ENCODE results near the gene DHX38. TPM values are rescaled to one million over a fixed set of nuclear protein-coding genes. Genes with fewer than 3 reads are reported as not detected.

DHX38 gene
- total RNA-seq, 1 donor from 2014 or later, result 38.7 TPM

DNA sequence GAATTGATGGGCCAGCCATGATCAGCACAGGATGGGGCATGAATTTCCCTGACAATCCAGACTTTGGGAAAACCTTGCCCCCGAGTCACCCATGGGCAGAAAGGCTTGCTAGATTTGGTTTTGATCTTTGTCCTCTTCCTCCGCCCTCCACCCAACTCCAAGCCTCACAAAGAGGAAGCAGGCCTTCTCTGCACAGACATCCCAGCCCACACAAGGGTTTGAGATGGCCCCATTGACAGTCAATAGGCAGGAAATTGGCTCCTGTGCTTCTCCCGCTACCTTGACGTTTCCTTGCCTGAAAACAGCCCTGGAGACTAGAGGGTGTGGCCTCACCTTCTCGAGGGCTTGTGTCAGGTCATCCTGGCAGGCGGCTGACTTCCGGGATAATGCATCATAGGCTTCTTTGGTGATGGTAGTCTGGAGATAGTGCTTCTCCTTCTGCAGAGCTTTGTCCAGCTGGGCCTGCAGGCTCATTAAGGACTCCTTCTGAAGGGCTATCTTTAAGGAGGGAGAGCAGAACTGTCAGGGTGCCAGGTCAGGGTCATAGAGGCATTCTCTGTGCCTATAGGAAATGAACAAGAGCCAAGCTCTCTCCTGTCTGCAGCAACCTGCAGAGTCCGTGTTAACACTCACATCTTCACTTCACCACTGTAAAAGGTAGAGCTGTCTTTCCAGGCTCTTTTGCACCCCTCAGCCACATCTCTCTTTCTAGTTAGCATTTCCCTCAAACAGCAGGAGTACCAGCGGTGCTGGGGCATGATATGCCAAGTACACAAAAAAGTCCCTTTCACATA, 32.2 kb downstream of the DHX38 start:
- Histone ChIP-seq H3K27ac (replicated peaks) (no peak overlapping the region), H3K27me3 (ENCODE audit: low read depth) (peaks cover 9% of the 10 kb centered on the region), H3K9me3 (replicated peaks) (peaks cover 6% of the 10 kb centered on the region), H3K36me3 (no peaks in the 10 kb centered on the region), H3K4me3 (no peak overlapping the region), H3K4me1 (peaks cover 3% of the 10 kb centered on the region)
- DNase-seq, result no peak
- intact Hi-C loops (cut with micrococcal nuclease), result no loop called here
- TF ChIP-seq, protein P1, sequence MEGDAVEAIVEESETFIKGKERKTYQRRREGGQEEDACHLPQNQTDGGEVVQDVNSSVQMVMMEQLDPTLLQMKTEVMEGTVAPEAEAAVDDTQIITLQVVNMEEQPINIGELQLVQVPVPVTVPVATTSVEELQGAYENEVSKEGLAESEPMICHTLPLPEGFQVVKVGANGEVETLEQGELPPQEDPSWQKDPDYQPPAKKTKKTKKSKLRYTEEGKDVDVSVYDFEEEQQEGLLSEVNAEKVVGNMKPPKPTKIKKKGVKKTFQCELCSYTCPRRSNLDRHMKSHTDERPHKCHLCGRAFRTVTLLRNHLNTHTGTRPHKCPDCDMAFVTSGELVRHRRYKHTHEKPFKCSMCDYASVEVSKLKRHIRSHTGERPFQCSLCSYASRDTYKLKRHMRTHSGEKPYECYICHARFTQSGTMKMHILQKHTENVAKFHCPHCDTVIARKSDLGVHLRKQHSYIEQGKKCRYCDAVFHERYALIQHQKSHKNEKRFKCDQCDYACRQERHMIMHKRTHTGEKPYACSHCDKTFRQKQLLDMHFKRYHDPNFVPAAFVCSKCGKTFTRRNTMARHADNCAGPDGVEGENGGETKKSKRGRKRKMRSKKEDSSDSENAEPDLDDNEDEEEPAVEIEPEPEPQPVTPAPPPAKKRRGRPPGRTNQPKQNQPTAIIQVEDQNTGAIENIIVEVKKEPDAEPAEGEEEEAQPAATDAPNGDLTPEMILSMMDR (IDR thresholded peaks at IDR 0.05; ENCODE audit: borderline replicate concordance), result no peak

DNA sequence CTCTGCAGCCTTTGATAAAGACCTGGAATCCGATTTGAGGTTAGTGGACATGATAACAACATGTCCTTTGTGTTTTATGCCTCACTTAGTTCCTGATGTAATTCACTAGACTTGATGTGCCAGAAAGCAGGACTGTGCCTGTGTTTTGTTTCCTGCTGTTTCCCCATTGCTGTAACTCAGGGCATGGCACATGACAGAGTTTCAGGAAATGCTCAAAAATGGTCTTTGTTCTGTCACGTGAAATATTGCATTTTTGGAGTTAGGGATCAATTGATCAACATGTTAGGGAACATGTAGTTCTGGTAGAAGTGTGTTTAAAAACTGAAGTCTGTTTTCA, 32.8 kb downstream of the DHX38 start:
- peaks cover 3% of the 10 kb centered on the region for H3K4me1 ChIP-seq
- intact Hi-C loops (cut with micrococcal nuclease), result no loop called here
- no peak overlapping the region for H3K27ac ChIP-seq (replicated peaks)
- H3K9me3 ChIP-seq (replicated peaks), result peaks cover 6% of the 10 kb centered on the region
- no peak overlapping the region for H3K4me3 ChIP-seq
- H3K27me3 ChIP-seq (ENCODE audit: low read depth), result peaks cover 9% of the 10 kb centered on the region
- TF ChIP-seq, protein P1 (IDR thresholded peaks at IDR 0.05; ENCODE audit: borderline replicate concordance), result no peak
- H3K36me3 ChIP-seq, result no peaks in the 10 kb centered on the region
- DNase-seq, result no peak

DNA sequence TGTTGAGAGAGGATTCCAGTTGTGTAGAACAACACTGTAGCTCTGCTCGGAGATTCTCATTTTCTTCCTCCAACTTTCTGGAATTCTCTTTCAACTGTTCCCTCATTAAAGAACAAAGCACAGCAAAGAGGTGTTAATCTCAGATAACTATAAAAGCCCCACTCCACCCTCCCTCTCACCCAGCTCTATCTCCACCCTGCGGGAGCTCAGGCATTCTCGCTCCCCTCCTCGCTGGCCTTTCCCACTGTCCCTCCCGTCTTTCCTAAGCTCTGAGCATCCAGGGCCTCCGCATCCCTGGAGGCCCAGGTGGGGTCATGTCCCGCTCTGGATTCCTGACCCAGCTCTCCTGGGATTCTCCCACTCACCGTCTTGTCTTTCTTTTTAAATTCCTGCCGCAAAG, 35.1 kb downstream of the DHX38 start:
- no peak for DNase-seq
- TF ChIP-seq, protein P1 (IDR thresholded peaks at IDR 0.05; ENCODE audit: borderline replicate concordance), result no peak
- Histone ChIP-seq H3K36me3 (no peaks in the 10 kb centered on the region), H3K9me3 (replicated peaks) (peaks cover 6% of the 10 kb centered on the region), H3K4me3 (no peak overlapping the region), H3K27ac (replicated peaks) (no peak overlapping the region), H3K4me1 (peaks cover 3% of the 10 kb centered on the region), H3K27me3 (ENCODE audit: low read depth) (peaks cover 9% of the 10 kb centered on the region)
- intact Hi-C loops (cut with micrococcal nuclease), result no loop called here

DNA sequence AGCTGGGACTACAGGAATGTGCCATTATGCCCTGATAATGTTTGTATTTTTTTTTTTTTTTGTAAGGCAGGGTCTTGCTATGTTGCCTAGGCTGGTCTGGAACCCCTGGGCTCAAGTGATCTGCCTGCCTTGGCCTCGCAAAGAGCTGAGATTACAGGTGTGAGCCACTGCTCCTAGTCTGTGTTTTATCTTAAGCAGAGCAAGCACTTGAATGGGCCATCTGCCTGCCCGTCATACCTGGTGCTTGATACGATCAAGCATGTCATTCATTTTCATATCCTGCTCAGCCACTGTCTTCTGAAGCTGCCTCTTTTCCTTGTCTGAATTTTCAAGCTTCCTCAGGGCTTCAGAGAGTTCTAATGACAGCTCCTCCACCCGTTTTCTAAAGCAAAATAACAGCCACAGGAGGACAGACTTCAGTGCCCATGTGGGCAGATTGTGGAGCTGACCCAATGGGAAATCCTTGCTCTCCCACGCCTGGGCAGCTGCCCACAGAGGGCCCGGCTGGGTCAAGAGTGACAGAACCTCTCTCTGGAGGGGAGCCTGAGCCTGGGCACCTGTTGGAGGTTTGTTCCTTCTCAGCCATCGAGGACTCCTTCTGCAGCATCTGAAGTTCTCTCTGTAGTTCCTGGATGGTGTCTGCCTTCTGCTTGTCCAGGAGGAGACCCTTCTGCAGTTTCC, 36.5 kb downstream of the DHX38 start:
- Histone ChIP-seq H3K4me3 (no peak overlapping the region), H3K27ac (replicated peaks) (no peak overlapping the region), H3K9me3 (replicated peaks) (peaks cover 6% of the 10 kb centered on the region), H3K36me3 (no peaks in the 10 kb centered on the region), H3K4me1 (no peaks in the 10 kb centered on the region), H3K27me3 (ENCODE audit: low read depth) (peaks cover 9% of the 10 kb centered on the region)
- intact Hi-C loops (cut with micrococcal nuclease), result no loop called here
- TF ChIP-seq, protein P1 (IDR thresholded peaks at IDR 0.05; ENCODE audit: borderline replicate concordance), result no peak
- no peak for DNase-seq

DNA sequence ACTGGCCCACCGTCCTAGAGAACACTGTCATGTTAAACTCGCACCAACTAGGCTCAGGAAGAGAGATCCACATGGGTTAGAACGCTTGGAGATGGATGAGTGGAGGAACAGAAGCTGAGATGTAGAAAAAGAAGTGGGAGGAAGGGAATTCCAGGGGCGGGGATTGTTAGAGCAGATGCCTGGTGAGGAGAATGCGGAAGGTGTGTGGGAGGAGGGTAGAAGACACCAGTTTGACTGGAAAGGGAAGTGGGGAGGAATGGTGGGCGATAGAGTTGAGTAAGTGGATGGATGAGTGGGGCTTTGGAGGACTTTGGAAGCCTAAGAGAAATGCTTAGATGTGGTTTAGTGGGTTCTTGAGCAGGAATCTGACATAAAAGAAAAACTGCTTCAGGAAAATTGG, 37.4 kb downstream of the DHX38 start:
- no peak overlapping the region for H3K4me3 ChIP-seq
- no peak overlapping the region for H3K27ac ChIP-seq (replicated peaks)
- no peaks in the 10 kb centered on the region for H3K36me3 ChIP-seq
- DNase-seq, result no peak
- intact Hi-C loops (cut with micrococcal nuclease), result no loop called here
- peaks cover 6% of the 10 kb centered on the region for H3K9me3 ChIP-seq (replicated peaks)
- H3K27me3 ChIP-seq (ENCODE audit: low read depth), result peaks cover 9% of the 10 kb centered on the region
- H3K4me1 ChIP-seq, result no peaks in the 10 kb centered on the region
- TF ChIP-seq, protein P1 (IDR thresholded peaks at IDR 0.05; ENCODE audit: borderline replicate concordance), result no peak
